NCI-H526 treated with DMSO at 0.1 percent for 48 hours (cell line): ENCODE measurements around the gene RHBDL3.
A peak's percentile ranks its signal among the peaks of the same experiment; 100 is the strongest.
"Not testable (repeated sequence)": the region's sequence is repeated elsewhere in the genome, so short reads cannot be mapped to it uniquely, and the experiment has no call there.

Source experiments
- DNase-seq: peaks from one replicate; lab custom pipeline; 2025; lab: John Stamatoyannopoulos, UW

Gene RHBDL3

DNA sequence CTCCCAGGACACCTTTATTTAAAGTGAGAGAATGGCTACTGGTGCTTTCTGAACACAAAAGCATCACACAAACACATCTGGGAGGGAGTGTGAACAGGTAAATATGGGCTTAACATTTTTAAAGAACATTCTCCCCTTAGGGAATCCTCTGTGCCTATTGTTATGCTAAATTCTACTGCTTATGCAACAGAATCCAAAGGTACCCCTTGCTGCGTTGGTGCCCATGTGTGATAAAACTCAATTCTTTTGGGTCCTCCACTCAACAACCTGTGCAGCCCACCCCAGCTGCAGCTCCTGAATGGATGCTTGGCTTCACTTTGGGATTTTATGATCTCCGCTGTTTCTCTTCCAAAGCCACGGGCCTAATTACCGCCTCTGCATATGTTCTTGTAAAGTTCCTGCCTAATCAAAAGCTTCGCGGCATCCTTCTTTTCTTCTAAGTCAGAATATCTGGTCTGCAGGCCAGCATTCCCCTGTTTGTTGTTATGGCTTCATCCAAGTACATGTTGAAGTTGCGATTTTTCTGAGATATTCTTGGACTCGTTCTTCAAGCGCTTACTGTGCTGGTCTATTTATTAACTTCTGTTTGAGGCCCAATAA, 23.9 kb downstream of the RHBDL3 start:
- DNase-seq = no peak

DNA sequence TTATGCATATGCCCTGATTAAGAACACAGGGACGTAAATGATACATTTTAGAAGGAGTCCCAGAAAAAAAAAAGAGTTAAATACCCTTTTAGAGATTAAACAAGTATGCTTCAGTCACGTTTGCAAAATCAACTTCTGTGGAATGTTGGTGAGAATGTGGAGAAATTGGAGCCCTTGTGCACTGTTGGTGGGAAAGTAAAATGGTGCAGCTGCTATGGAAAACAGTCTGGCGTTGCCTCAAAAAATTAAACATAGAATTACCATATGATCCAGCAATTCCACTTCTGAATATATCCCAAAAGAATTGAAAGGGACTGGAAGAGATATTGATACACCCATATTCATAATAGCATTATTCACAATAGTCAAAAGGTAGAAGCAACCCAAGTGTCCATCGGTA, 26.5 kb downstream of the RHBDL3 start:
- no peak for DNase-seq

DNA sequence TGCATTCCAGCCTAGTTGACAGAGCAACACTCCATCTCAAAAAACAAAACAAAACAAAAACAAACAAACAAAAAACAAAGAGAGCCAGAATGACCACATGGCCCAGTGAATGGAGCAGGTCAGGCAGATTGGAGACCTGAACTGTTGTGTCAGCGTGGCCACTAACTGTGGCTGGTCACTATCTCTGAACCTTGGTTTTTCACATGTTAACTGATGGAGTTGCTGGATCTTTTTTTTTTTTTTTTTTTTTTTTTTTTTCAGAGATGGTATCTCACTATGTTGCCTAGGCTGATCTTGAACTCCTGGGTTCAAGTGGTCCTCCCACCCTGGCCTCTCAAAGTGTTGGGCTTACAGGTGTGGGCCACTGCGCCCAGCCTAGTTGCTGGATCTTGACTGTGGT, 31.8 kb downstream of the RHBDL3 start:
- DNase-seq = no peak

DNA sequence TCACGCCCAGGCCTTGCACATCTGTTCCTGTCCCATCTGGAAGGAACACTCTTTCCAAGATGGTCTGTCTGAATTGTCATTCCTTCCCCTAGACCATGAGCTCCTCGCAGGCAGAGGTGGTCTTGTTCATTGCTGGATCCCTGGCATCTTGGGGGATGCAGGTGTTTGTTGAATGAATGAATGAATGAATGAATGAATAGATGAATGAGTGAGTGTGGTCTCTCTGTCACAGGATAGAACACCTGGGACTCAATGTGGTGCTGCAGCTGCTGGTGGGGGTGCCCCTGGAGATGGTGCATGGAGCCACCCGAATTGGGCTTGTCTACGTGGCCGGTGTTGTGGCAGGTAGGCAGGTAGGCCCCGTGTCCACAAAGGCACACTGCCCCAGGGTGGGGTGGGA, 32.2 kb downstream of the RHBDL3 start:
- DNase-seq = no peak

DNA sequence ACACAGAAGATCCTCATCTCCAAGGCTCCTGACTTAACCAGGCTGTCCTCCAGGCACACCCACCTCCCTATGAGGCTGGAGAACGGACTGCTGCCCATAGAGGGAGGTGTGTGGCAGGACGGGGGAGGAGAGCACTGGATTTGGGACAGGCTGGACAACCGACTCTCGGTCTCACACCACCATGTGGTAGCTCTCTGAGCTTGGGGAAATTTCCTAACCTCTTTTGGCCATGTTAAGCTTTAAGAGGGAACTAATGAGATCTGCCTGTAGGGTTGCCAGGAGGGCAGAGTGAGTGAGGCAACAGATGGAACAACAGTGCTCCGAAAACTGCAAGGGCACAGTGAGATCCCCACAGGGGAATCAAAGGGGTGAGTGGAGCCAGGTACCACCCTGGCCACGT, 32.7 kb downstream of the RHBDL3 start:
- DNase-seq = no peak

DNA sequence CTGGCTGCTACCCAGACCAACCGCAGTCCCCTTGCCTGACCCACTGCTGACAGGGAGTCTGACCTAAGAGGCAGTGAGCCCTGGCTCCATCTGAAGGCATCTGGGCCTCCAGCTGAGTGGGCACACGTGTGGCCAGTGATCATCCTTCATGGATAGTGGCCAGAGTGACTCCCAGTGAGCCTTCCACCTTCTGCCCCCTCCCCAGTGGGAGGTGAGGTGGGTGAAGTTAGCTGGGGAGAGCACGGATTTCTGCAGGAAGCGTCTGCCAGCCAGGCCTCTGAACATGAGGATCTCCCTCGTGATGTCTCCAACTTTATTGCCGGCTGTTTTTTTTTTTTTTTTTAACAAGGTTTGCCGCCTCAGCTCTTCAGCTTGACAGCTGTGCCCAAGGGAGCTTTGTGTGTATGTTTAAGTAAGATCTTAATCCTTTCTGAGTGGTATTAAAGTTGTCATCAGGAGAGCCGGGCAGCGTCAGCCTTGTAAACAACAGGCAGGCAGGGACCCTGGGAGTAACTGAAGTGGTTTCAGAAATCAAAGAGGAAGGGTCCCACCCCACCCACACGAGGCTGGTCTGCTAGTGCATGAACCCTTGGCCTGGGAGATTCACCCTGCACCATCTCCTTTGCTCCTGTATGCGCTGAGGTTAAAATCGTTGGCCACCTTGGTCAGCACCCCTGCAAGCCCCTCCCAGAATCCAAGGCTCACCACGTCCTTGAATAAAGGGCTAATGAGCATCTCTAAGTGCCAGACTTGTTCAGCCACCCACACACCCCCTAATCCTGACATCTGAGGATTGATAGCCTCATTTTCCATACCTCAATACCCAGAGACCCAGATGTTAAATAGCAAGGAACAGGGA, 33.3 kb downstream of the RHBDL3 start:
- no peak for DNase-seq

DNA sequence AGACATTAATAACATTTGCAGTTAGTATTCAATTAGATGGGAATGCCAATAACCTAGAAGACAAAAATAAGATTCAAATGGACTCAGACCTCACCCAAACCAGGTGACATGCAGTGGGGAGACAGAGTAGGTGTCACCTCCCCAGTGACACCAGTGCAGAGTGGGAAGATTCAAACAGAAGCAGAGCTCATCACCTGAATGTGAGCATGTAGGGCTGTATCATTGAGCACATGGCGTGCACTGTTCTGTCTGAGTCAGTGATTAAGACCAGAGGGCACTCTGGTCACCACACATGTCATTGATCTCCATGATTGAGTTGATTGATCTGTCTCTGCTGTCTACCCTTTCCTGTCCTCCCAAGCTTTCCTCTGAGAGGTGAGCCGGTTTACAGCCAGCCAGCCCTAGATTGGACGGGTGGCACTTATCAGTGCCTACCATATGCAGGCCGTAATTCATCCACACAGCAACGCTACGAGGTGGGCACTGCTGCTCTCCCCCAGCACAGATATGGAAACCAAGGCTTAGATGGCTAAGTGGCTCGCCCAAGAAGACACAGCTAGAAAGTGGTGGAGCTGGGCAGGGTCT, 34.0 kb downstream of the RHBDL3 start:
- DNase-seq = no peak

DNA sequence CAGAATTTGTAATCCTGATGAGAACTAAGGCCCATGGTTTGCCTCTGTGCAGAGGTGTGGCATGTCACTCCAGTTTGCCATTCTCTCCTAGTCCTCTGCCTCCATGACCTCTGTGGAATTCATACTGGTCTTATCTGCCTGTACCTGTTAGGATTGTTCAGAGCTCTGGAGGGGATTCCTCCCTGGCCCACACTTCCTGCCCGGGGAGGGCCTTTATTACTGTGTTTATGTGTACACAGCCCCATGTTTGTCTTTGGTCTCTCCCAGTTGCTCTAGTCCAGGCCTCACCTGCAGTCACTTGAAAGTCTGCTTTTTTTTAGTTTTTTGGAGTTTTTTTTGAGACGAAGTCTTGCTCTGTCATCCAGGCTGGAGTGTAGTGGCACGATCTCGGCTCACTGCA, 36.4 kb downstream of the RHBDL3 start:
- no peak for DNase-seq

DNA sequence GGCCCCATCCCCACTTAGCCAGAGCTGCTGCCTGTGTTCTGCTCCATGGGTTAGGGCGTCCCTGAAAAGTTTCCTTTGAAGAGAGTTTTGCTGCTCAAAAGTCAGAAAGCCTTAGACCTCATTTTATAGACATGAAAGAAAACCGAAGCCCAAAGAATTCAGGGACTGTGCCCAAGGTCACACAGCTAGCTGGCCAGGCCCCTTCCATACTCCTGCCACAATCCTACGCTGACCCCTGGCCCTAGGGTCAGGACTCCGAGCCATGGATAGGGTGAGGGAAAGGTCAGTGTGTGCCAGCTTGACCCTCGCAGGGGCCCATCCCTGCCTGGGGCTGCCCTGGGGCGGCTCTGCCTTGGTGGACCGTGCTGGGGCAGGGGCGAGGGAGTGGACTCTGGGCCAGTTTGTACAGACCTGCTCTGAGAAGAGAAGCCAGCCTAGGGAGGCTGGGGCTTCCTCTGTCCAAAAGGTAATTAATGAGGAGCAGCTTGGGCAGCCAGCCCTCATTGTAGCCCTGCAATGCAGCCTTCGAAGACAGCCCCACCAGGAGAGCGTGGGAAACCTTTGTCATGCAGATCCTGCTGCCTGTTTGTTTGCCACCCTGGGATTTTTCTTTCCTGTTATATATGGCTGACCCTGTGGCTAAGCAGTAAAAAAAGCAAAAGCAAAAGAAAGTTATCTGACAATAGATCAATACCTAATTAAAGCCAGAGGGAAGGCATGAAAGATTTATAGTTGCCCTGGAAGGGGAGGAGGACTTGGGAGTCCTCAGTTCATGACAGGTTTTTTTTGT, 37.4 kb downstream of the RHBDL3 start:
- no peak for DNase-seq

DNA sequence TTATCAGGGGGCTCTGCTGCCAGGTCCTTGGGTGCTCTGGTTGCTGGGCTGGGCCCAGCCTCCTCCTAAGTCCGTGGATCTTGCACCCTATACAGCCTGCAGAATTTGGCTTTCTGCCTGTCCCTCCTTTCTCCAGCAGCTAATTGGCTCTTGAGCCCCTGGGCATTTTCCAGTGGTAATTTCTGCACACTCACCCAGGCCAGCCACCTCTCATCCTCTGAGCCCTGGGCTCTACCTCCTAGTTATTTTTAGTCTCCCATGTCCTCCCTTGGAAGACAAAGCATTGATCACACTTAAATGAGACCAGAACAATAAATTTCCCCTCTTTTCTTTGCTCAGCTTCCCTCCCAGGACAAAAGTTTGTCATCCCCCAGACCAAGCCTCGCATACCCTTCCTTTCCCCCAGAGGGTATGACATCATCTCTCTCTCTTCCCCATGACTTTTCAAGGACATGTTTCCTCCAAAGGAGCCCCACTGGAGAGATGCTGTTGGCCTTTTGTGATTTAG, 38.2 kb downstream of the RHBDL3 start:
- DNase-seq = no peak

DNA sequence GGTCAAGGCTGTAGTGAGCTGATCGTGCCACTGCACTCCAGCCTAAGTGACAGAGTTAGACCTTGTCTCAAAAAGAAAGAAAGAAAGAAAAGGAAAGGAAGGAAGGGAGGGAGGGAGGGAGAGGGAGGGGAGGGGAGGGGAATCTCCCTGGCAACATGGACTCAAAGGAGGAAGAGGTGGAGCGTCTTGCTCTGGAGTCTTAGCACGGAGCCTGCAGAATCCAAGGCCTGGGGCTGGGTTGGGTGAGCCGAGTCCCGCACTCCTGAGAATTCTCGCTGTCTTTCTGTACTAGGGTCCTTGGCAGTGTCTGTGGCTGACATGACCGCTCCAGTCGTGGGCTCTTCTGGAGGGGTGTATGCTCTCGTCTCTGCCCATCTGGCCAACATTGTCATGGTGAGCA, 39.4 kb downstream of the RHBDL3 start:
- DNase-seq = no peak

DNA sequence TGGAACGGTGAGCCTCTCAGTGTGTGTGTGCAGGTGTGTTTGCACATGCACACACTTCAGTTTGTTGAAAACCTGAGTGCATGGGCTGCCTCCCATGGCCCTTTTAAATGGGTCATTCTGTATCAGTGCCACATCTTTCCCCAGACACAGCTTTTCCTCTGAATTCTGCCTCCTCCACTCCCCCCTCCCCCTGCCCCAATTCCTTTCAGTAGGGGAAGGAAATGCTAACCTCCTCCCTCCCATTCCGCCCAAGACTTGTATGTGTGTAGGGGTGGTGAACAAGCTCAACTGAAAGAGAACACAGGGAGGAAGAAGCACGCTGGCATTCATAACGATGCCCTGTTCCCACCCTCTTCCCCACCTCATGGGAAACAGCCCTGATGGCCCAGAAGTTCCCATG, 42.0 kb downstream of the RHBDL3 start:
- no peak for DNase-seq

DNA sequence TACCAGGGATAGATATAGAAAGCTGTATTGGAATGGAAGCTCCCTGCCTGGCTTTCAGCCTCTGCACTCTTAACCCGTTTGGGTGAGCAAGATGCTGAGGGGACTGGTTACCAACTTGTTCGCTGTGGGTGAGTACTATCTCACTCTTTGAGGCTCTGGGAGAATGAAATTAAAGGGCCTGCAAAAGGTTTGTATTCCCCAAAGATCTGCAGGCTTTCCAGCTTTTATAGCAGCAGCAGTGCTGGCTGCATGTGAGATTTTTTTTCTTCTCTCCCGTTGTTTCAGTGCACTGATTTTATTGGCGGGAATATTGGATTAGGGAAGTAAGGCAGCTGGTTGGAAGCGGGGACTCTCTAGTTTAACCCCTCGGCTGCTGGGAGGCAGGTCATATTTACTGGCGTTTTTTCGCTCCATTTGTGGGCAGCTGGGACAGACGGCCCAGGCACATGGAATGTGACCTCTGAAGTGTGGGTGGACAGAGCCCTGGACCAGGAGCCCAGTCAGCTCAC, 45.5 kb downstream of the RHBDL3 start:
- no peak for DNase-seq

DNA sequence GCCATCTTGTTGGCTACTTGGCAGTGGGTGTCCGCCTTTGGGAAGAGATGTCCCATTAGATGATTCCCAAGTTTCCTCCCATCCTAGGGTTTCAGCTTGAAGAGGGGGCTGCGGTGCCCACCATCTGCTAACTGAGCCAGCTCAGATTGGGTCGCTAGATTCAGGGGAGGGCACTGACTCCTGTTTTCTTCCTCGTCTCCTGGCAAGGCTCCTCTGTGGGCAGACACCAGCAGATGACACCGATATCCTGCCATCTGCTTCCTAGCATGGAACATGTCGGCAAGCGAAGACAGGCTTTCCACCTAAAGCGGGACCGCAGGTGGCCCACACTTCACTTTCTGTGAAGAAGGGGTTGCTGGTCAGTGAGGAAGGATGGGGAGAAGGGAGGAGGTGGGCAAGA, 49.0 kb downstream of the RHBDL3 start:
- DNase-seq = no peak

DNA sequence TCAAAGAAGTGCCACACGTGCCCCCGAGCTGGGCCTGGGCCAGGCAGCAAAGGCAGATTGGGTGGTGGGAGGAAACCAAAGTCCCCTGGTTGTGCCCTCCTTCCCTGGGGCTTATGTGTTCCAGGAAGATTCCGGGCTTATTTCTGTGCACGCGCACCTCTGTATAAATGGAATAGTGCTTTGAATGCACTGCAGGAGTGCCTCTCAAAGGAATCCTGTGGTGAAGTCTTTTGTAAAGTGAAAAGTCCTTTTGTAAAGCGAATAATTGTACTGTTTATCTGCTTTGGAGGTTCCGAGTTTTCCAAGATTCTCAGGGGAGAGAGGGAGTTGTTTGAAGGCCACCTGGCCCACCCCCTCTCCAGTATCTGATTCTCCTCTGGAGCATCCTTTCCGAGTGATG, 49.5 kb downstream of the RHBDL3 start:
- no peak for DNase-seq

DNA sequence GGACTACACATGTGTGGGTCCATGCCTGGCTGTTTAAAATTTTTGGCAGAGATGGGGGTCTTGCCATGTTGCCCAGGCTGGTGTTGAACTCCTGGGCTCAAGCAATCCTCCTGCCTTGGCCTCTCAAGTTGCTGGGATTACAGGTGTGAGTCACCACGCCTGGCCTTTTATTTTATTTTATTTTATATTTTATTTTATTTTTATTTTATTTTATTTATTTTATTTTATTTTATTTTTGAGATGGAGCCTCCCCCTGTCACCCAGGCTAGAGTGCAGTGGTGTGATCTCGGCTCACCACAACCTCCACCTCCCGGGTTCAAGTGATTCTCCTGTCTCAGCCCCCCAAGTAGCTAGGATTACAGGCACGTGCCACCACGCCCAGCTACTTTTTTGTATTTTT, 51.0 kb downstream of the RHBDL3 start:
- DNase-seq = not testable (repeated sequence)

DNA sequence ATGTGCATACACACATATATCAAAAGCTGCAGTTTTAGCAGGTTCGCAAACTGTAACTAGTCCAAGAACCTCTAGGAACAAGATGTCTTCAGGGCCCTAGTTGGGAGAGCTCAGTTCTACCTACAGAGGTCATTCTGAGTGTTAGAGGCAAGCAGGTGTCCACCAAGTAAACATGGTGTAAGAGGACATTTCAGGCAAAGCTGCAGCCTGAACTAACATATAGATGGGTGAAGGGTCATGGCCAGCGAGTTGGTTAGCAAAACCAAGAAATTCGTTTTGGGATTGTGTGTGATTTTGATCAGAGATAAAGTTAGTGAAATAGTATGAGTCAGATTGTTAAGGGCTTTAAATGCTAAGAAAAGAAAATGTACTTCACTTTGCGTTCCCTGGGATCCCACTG, 51.7 kb downstream of the RHBDL3 start:
- DNase-seq = no peak

DNA sequence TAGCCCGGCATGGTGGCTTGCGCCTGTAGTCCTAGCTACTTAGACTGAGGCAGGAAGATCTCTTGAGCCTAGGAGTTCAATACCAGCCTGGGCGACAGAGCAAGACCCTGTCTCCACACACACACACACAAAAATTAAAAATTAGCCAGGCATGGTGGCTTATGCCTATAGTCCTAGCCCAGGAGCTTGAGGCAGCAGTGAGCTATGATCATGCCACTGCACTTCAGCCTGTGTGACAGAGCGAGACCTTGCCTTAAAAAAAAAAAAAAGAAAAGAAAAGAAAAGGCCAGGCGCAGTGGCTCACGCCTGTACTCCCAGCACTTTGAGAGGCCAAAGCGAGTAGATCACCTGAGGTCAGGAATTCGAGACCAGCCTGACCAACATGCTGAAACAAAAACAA, 52.4 kb downstream of the RHBDL3 start:
- DNase-seq = no peak

DNA sequence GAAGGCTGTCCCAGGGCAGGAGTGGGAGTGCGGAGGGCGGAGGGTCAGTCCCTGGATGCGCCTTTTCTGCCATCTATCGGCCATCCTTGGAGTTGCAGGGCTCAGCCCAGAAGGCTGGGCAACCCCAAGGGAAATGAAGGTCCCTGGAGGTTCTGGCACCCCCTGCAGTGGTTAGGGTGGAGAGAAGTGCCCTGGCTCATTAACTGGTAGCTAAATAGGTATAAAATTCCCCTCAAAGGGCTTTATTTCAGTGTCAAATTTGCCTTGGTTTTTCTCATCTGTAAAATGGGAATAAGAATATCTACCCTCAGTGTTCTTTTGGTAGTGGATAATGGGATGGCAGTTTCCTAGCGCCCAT, 53.9 kb downstream of the RHBDL3 start:
- DNase-seq = peak; percentile 24

DNA sequence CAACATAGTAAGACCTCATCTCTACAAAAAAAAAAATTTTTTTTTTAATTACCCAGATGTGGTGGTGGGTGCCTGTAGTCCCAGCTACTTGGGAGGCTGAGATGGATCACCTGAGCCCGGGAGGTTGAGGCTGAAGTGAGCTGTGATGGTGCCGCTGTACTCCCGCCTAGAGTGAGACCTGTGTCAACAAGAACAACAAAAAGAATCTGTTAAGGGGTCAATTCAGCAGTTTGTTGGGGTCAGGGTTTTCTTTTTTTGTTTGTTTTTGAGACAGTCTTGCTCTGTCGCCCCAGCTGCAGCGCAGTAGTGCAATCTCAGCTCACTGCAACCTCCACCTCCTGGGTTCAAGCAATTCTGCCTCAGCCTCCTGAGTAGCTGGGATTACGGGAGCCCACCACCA, 54.4 kb downstream of the RHBDL3 start:
- not testable (repeated sequence) for DNase-seq

DNA sequence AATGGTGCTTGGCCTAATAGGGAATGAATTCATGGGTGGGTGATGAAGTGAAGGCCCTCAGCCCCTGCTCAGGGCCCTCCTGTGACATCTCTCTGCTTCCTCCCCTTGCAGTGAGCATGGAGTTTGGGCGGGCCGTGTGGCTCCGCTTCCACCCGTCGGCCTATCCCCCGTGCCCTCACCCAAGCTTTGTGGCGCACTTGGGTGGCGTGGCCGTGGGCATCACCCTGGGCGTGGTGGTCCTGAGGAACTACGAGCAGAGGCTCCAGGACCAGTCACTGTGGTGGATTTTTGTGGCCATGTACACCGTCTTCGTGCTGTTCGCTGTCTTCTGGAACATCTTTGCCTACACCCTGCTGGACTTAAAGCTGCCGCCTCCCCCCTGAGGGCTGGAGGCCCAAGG, 55.2 kb downstream of the RHBDL3 start:
- DNase-seq = no peak

DNA sequence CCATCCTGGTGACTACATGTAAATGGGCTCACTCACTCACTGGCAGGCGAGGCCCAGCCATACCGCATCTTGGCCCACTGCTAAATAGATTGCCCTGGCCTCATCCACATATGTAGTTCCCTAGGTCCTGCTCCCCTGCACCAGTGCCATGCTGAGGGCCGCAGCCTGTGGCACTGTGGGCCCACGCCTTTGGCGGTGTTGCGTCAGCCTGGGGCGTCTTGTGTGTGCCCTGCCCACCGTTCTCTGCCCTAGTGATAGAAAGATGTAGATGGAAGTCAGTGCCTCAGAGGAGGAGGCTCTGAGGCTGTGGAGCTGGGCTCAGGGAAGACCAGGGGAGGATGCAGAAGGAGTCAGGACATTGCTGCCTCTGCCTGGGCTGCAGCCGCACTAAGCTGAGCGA, 57.4 kb downstream of the RHBDL3 start:
- no peak for DNase-seq
